SK-N-SH (cell line): ENCODE results near the gene DNASE1L3. TPM values are rescaled to one million over a fixed set of nuclear protein-coding genes. Genes with fewer than 3 reads are reported as not detected.

Experiments
- CTCF ChIA-PET: fragments of 300-600, 350-600 bp; formaldehyde crosslinking; extraction: SDS; loops from one replicate; lab custom pipeline; 2021; lab: Yijun Ruan, JAX
- POLR2A ChIA-PET: fragments of 350-600 bp; sonication (Branson Sonifier 250); formaldehyde crosslinking; extraction: SDS; loops from one replicate; lab custom pipeline; 2020; ENCODE audit warnings: antibody characterized with exemption, inconsistent platforms; lab: Yijun Ruan, JAX
- DNase-seq: peaks from one replicate; pipeline ENCODE4 v3.0.0; 2012
- H2AFZ ChIP-seq: fragments of 200-600 bp; sonication (generic); 2 replicates; pipeline ENCODE4 v1.8.1; 2016; ENCODE audit warnings: antibody characterized with exemption, mild to moderate bottlenecking, low read depth
- H3F3A ChIP-seq: fragments of 200-600 bp; sonication (generic); replicated peaks from 2 replicates; pipeline ENCODE3; 2016; ENCODE audit warnings: antibody characterized with exemption, mild to moderate bottlenecking; ENCODE audit not compliant: insufficient read depth
- H3K27ac ChIP-seq, 2 experiments: fragments of 200-500 bp in 1 of 2; fragments of 200-600 bp in 1 of 2; sonication (Bioruptor generic) in 1 of 2; sonication (generic), shearing (Covaris generic) in 1 of 2; 2 replicates each; pipeline versions ENCODE4 v1.5.1 to v1.6.1; 2014 to 2016; ENCODE audit warnings: low read depth in 2 of 2, inconsistent platforms in 1 of 2, low read length in 1 of 2, mild to moderate bottlenecking in 1 of 2, mixed read lengths in 1 of 2
- H3K27me3 ChIP-seq: fragments of 200-600 bp; sonication (generic), shearing (Covaris generic); 2 replicates; pipeline ENCODE4 v1.6.1; 2016; ENCODE audit warnings: mixed run types; ENCODE audit not compliant: insufficient read depth
- H3K36me3 ChIP-seq, 2 experiments: fragments of 200-500 bp in 1 of 2; fragments of 200-600 bp in 1 of 2; sonication (Bioruptor generic) in 1 of 2; sonication (generic) in 1 of 2; replicated peaks in 1 of 2; 2 replicates each; pipeline versions ENCODE3 to v1.5.1; 2014 to 2016; ENCODE audit warnings: low read length in 1 of 2, mild to moderate bottlenecking in 1 of 2; ENCODE audit not compliant: insufficient read depth in 2 of 2, control insufficient read depth in 1 of 2
- H3K4me1 ChIP-seq, 2 experiments: fragments of 200-500 bp in 1 of 2; fragments of 200-600 bp in 1 of 2; sonication (Bioruptor generic) in 1 of 2; sonication (generic), shearing (Covaris generic) in 1 of 2; 2 replicates each; pipeline versions ENCODE4 v1.5.1 to v1.6.1; 2014 to 2016; ENCODE audit warnings: low read depth in 1 of 2, low read length in 1 of 2, mixed run types in 1 of 2; ENCODE audit not compliant: insufficient read depth in 2 of 2, control insufficient read depth in 1 of 2
- H3K4me2 ChIP-seq: fragments of 200-600 bp; sonication (generic), shearing (Covaris generic); 2 replicates; pipeline ENCODE4 v1.6.1; 2017; ENCODE audit warnings: mixed run types
- H3K4me3 ChIP-seq, 2 experiments: fragments of 200-500 bp in 1 of 2; fragments of 200-600 bp in 1 of 2; sonication (Bioruptor generic) in 1 of 2; sonication (generic), shearing (Covaris generic) in 1 of 2; 2 replicates each; pipeline versions ENCODE4 v1.5.1 to v1.8.1; 2014 to 2016; ENCODE audit warnings: low read depth in 2 of 2, inconsistent platforms in 1 of 2, low read length in 1 of 2, mild to moderate bottlenecking in 1 of 2, mixed read lengths in 1 of 2, moderate library complexity in 1 of 2
- H3K79me2 ChIP-seq: fragments of 200-600 bp; sonication (generic); 2 replicates; pipeline ENCODE4 v1.8.1; 2017; ENCODE audit warnings: mild to moderate bottlenecking; ENCODE audit not compliant: insufficient read depth
- H3K9ac ChIP-seq: fragments of 200-600 bp; sonication (generic); 2 replicates; pipeline ENCODE4 v1.6.1; 2017; ENCODE audit warnings: mixed run types
- H3K9me2 ChIP-seq: fragments of 200-600 bp; sonication (generic); 2 replicates; pipeline ENCODE4 v1.6.1; 2017; ENCODE audit warnings: mixed run types
- H3K9me3 ChIP-seq: fragments of 200-600 bp; sonication (generic); 2 replicates; pipeline ENCODE4 v1.6.1; 2017; ENCODE audit warnings: mixed run types, mild to moderate bottlenecking, moderate library complexity
- H4K20me1 ChIP-seq: fragments of 200-600 bp; sonication (generic); 2 replicates; pipeline ENCODE4 v1.6.1; 2017; ENCODE audit warnings: mild to moderate bottlenecking, mixed run types; ENCODE audit not compliant: insufficient read depth
- EP300 ChIP-seq, 2 experiments: IDR thresholded peaks; 2 replicates each; pipeline versions ENCODE4 v1.4.0 to v1.6.1; 2012; ENCODE audit warnings: borderline replicate concordance in 1 of 2, low read depth in 1 of 2, low read length in 1 of 2
- GABPA ChIP-seq: IDR thresholded peaks from 2 replicates; pipeline ENCODE4 v1.4.0; 2012; ENCODE audit warnings: low read depth, mild to moderate bottlenecking
- JUND ChIP-seq: IDR thresholded peaks from 2 replicates; pipeline ENCODE4 v1.4.0; 2012
- RCOR1 ChIP-seq: fragments of 150-350 bp; IDR thresholded peaks from 2 replicates; pipeline ENCODE4 v1.6.1; 2017; ENCODE audit warnings: antibody characterized with exemption, low read length
- RFX5 ChIP-seq: IDR thresholded peaks from 2 replicates; pipeline ENCODE4 v1.6.1; 2012; ENCODE audit warnings: mild to moderate bottlenecking, improper control_type of control experiment, low read length
- RXRA ChIP-seq: IDR thresholded peaks from 2 replicates; pipeline ENCODE4 v1.4.0; 2012; ENCODE audit warnings: low read depth, mild to moderate bottlenecking, borderline replicate concordance
- TCF12 ChIP-seq: IDR thresholded peaks from 2 replicates; pipeline ENCODE4 v1.4.0; 2012
- WGBS: methylation state at CpG from one replicate; pipeline ENCODE4 v1.1.6; 2017; ENCODE audit warnings: low lambda C conversion rate; 5-methylcytosine and 5-hydroxymethylcytosine counted together
- polyA plus RNA-seq, 3 experiments: library from polyadenylated mRNA; depleted of rRNA; stranded (reverse); fragments of >200 nt; gene quantifications; 2 replicates each; pipeline ENCODE4 v1.2.3, GENCODE V29; 2012
- TF ChIP-seq, protein P1 (sequence below): fragments of 200-600 bp; sonication (generic); IDR thresholded peaks from 2 replicates; pipeline ENCODE4 v1.6.1; 2017; ENCODE audit warnings: antibody characterized with exemption, mild to moderate bottlenecking, moderate library complexity
- TF ChIP-seq, protein P2 (sequence below): IDR thresholded peaks from 2 replicates; pipeline ENCODE4 v1.4.0; 2012; ENCODE audit warnings: low read depth, borderline replicate concordance
- TF ChIP-seq, protein P3 (sequence below): IDR thresholded peaks from 2 replicates; pipeline ENCODE4 v1.4.0; 2012; ENCODE audit warnings: low read depth, borderline replicate concordance
- TF ChIP-seq, protein P4 (sequence below): IDR thresholded peaks from 2 replicates; pipeline ENCODE4; 2012

Gene DNASE1L3
- polyA plus RNA-seq, 1 of the 3 experiments (the other 2 are of a cell fraction) = not detected

DNA sequence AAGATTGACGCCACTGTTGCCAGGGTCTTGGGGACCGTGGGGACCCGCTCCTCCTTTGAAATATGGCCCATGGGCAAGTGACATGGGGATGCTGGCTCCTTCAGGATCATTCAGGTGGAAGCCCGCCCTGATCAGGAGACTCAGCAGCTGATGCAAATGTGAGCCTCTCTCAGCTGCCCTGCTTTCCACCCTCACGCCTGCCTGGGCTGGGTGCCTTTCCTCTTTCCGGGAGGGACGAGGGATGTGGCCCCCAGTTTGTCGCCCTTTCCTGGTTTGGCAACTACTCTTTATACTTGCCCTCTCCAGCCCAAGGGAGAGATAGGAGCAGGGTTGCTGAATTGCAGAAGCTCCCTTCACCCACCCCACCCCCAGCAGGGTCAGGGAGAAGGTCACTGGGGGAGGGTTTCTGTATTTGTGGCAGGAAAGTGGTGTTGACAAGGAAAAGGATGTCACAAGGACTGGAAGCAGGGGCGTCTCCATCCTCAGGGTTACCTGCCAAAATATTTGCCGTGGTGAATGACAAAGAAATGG, 21.8 kb downstream of the DNASE1L3 start:
- Histone ChIP-seq H3K27ac (no peak overlapping the region), H3K4me2 (no peak overlapping the region), H3K27me3 (no peaks in the 10 kb centered on the region), H3K4me3 (no peak overlapping the region), H3K4me1 (no peaks in the 10 kb centered on the region), H3K9me3 (no peaks in the 10 kb centered on the region), H3K9ac (no peak overlapping the region), H3K79me2 (no peaks in the 10 kb centered on the region), H3K9me2 (no peaks in the 10 kb centered on the region), H3F3A (no peaks in the 10 kb centered on the region), H4K20me1 (no peaks in the 10 kb centered on the region), H2AFZ (no peak overlapping the region), H3K36me3 (no peaks in the 10 kb centered on the region)
- CTCF ChIA-PET = interaction anchor here (0.9 to 8.9 kb wide), 13 partner anchors 8 to 180 kb away, joined by 4 to 63 read pairs (median 12); partner anchors contain the start of genes FLNB, HTD2 and RPP14
- DNase-seq = no peak
- 81% methylated on average over 10 of the region's 10 CpGs for WGBS
- POLR2A ChIA-PET = no interaction called here
- no peak for TF ChIP-seq JUND
- TF ChIP-seq TCF12 = no peak
- TF ChIP-seq, protein P1, sequence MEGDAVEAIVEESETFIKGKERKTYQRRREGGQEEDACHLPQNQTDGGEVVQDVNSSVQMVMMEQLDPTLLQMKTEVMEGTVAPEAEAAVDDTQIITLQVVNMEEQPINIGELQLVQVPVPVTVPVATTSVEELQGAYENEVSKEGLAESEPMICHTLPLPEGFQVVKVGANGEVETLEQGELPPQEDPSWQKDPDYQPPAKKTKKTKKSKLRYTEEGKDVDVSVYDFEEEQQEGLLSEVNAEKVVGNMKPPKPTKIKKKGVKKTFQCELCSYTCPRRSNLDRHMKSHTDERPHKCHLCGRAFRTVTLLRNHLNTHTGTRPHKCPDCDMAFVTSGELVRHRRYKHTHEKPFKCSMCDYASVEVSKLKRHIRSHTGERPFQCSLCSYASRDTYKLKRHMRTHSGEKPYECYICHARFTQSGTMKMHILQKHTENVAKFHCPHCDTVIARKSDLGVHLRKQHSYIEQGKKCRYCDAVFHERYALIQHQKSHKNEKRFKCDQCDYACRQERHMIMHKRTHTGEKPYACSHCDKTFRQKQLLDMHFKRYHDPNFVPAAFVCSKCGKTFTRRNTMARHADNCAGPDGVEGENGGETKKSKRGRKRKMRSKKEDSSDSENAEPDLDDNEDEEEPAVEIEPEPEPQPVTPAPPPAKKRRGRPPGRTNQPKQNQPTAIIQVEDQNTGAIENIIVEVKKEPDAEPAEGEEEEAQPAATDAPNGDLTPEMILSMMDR = no peak
- TF ChIP-seq GABPA = no peak
- TF ChIP-seq, protein P2, sequence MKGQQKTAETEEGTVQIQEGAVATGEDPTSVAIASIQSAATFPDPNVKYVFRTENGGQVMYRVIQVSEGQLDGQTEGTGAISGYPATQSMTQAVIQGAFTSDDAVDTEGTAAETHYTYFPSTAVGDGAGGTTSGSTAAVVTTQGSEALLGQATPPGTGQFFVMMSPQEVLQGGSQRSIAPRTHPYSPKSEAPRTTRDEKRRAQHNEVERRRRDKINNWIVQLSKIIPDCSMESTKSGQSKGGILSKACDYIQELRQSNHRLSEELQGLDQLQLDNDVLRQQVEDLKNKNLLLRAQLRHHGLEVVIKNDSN = no peak
- TF ChIP-seq, all 33 proteins: peak for 0

DNA sequence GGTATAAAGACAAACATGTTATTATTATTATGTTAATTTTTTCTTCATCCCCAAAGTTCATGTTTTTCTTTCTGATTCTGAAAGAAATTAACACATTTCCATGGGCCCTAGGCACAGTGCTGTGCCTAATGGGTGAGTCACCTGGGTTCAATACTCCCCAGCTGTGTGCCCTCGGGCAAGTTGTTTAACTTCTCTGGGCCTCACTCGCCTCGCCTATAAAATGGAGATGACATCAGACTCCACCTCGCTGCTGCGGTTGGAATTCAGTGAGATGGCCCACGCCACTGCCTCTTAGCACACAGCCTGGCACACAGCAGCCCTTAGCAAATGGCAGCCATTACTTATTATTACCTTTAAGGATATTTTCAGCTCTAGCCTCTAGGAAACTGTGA, 22.6 kb downstream of the DNASE1L3 start:
- POLR2A ChIA-PET = no interaction called here
- Histone ChIP-seq H4K20me1 (no peaks in the 10 kb centered on the region), H3K27me3 (no peaks in the 10 kb centered on the region), H3K36me3 (no peaks in the 10 kb centered on the region), H3K27ac (no peak overlapping the region), H3K9me2 (no peaks in the 10 kb centered on the region), H3K4me2 (no peak overlapping the region), H3F3A (no peaks in the 10 kb centered on the region), H3K4me3 (no peak overlapping the region), H3K4me1 (no peaks in the 10 kb centered on the region), H3K9ac (no peak overlapping the region), H3K9me3 (no peaks in the 10 kb centered on the region), H3K79me2 (no peaks in the 10 kb centered on the region), H2AFZ (no peak overlapping the region)
- TF ChIP-seq, protein P2 = no peak
- no peak for TF ChIP-seq RCOR1
- DNase-seq = no peak
- CTCF ChIA-PET = interaction anchor here (0.6 to 8.9 kb wide), 29 partner anchors 9 to 222 kb away, joined by 3 to 63 read pairs (median 6); partner anchors contain the start of genes DNASE1L3, FLNB, HTD2 and RPP14
- WGBS = 49% methylated on average over 6 of the region's 6 CpGs

DNA sequence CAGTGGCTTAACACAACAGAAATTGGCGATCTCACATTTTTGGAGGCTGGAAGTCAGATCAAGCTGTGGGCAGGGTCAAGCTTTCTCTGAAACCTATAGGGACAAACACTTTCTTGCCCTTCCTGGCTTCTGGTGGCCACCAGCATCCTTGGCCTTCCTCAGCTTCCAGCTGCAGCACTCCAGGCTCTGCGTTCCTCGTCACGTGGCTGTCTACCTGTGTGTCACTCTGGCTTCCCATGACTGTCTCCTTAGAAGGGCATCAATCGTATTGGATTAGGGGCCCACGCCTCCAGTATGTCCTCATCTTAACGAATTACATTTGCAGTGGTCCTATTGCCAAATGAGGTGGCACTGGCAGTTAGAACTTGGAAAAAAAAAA, 25.8 kb downstream of the DNASE1L3 start:
- Histone ChIP-seq H3K9me2 (no peaks in the 10 kb centered on the region), H3K4me3 (no peak overlapping the region), H3K9me3 (no peaks in the 10 kb centered on the region), H3K27ac (no peak overlapping the region), H3K4me1 (no peaks in the 10 kb centered on the region), H3K4me2 (no peak overlapping the region), H3F3A (no peaks in the 10 kb centered on the region), H4K20me1 (no peaks in the 10 kb centered on the region)
- CTCF ChIA-PET = interaction anchor here (1.0 to 8.9 kb wide), 7 partner anchors 7 to 121 kb away, joined by 3 to 63 read pairs (median 6); partner anchors contain the start of genes HTD2 and RPP14
- 83% methylated on average over 7 of the region's 7 CpGs for WGBS
- TF ChIP-seq RFX5 (no peak), RXRA (no peak), EP300 (IDR thresholded peaks at IDR 0.05; ENCODE audit: borderline replicate concordance in 1 of 2, low read depth in 1 of 2, low read length in 1 of 2) (no peak)
- TF ChIP-seq, protein P3, sequence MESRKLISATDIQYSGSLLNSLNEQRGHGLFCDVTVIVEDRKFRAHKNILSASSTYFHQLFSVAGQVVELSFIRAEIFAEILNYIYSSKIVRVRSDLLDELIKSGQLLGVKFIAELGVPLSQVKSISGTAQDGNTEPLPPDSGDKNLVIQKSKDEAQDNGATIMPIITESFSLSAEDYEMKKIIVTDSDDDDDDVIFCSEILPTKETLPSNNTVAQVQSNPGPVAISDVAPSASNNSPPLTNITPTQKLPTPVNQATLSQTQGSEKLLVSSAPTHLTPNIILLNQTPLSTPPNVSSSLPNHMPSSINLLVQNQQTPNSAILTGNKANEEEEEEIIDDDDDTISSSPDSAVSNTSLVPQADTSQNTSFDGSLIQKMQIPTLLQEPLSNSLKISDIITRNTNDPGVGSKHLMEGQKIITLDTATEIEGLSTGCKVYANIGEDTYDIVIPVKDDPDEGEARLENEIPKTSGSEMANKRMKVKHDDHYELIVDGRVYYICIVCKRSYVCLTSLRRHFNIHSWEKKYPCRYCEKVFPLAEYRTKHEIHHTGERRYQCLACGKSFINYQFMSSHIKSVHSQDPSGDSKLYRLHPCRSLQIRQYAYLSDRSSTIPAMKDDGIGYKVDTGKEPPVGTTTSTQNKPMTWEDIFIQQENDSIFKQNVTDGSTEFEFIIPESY = no peak
- TF ChIP-seq, protein P4, sequence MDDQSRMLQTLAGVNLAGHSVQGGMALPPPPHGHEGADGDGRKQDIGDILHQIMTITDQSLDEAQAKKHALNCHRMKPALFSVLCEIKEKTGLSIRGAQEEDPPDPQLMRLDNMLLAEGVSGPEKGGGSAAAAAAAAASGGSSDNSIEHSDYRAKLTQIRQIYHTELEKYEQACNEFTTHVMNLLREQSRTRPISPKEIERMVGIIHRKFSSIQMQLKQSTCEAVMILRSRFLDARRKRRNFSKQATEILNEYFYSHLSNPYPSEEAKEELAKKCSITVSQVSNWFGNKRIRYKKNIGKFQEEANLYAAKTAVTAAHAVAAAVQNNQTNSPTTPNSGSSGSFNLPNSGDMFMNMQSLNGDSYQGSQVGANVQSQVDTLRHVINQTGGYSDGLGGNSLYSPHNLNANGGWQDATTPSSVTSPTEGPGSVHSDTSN = no peak
- TF ChIP-seq, all 33 proteins: peak for 0
- no peak overlapping the region for H2AFZ ChIP-seq
- no peaks in the 10 kb centered on the region for H3K79me2 ChIP-seq
- H3K9ac ChIP-seq = no peak overlapping the region
- POLR2A ChIA-PET = no interaction called here
- H3K27me3 ChIP-seq = no peaks in the 10 kb centered on the region
- DNase-seq = no peak
- no peaks in the 10 kb centered on the region for H3K36me3 ChIP-seq
